CD4-positive, alpha-beta T cell (primary cell): ENCODE results near the gene GIT1. TPM values are rescaled to one million over a fixed set of nuclear protein-coding genes. Genes with fewer than 3 reads are reported as not detected.

Experiments
- ATAC-seq: fragments of 200-7000 bp; cut with Tn5 transposase; one replicate; pipeline ENCODE4 v1.10.0; 2022; ENCODE audit warnings: mild to moderate bottlenecking; ENCODE audit not compliant: poor library complexity
- CTCF ChIA-PET: fragments of 350-600 bp; sonication (Branson Sonifier 250); formaldehyde crosslinking; loops from one replicate; lab custom pipeline; 2021; ENCODE audit warnings: antibody characterized with exemption, inconsistent platforms; lab: Charles Lee
- POLR2A ChIA-PET: fragments of 350-600 bp; sonication (Branson Sonifier 250); formaldehyde crosslinking; loops from one replicate; lab custom pipeline; 2021; ENCODE audit warnings: antibody characterized with exemption, inconsistent platforms; lab: Charles Lee
- DNase-seq, 14 experiments: peaks; one replicate each; pipeline ENCODE4 v3.0.0-alpha.2; 2013 to 2020; ENCODE audit warnings: mixed read lengths in 2 of 14
- H3K27ac ChIP-seq, 2 donors: one replicate each; pipeline versions ENCODE4 v1.5.1 to v1.7.0; 2013; ENCODE audit warnings: low read length in 2 of 2, low read depth in 1 of 2, mild to moderate bottlenecking in 1 of 2
- H3K27me3 ChIP-seq, 2 experiments: 1 replicate in 1 of 2; 2 replicates in 1 of 2; pipeline versions ENCODE4 v1.6.1 to v1.7.0; 2013; ENCODE audit warnings: low read length in 2 of 2, control low read depth in 1 of 2, mild to moderate bottlenecking in 1 of 2, moderate library complexity in 1 of 2; ENCODE audit not compliant: insufficient read depth in 2 of 2, control insufficient read depth in 1 of 2
- H3K36me3 ChIP-seq: one replicate; pipeline ENCODE4 v1.6.1; 2013; ENCODE audit warnings: low read length, control low read depth; ENCODE audit not compliant: insufficient read depth
- H3K4me1 ChIP-seq: one replicate; pipeline ENCODE4 v1.6.1; 2013; ENCODE audit warnings: low read length, control low read depth; ENCODE audit not compliant: insufficient read depth
- H3K4me3 ChIP-seq: one replicate; pipeline ENCODE4 v1.5.1; 2013; ENCODE audit warnings: mild to moderate bottlenecking, low read length, moderate library complexity
- H3K9me3 ChIP-seq, 2 experiments: 1 replicate in 1 of 2; 2 replicates in 1 of 2; pipeline versions ENCODE4 v1.6.1 to v1.7.0; 2013; ENCODE audit warnings: low read length in 2 of 2, mild to moderate bottlenecking in 2 of 2, control low read depth in 1 of 2, moderate library complexity in 1 of 2; ENCODE audit not compliant: control insufficient read depth in 1 of 2, insufficient read depth in 1 of 2
- H3K27ac Mint-ChIP-seq: one replicate; pipeline ENCODE4 v1.8.0; 2020; ENCODE audit warnings: mixed read lengths
- H3K27me3 Mint-ChIP-seq: one replicate; pipeline ENCODE4 v1.8.0; 2021; ENCODE audit warnings: mixed read lengths
- H3K36me3 Mint-ChIP-seq: one replicate; pipeline ENCODE4 v1.8.0; 2021; ENCODE audit warnings: low read depth, mixed read lengths
- H3K4me1 Mint-ChIP-seq: one replicate; pipeline ENCODE4 v1.8.0; 2021; ENCODE audit warnings: low read depth, mixed read lengths
- H3K4me3 Mint-ChIP-seq: one replicate; pipeline ENCODE4 v1.8.0; 2020; ENCODE audit warnings: mild to moderate bottlenecking, mixed read lengths
- H3K9me3 Mint-ChIP-seq: one replicate; pipeline ENCODE4 v1.8.0; 2020; ENCODE audit warnings: mixed read lengths
- CTCF ChIP-seq: fragments of 200-600 bp; IDR thresholded peaks from one replicate; pipeline ENCODE4 v1.8.0; 2022; ENCODE audit warnings: antibody characterized with exemption, mild to moderate bottlenecking
- intact Hi-C, 2 experiments: fragments of 100-400 bp; cut with DNase I in 1 of 2; cut with micrococcal nuclease in 1 of 2; formaldehyde crosslinking; loops; one replicate each; pipeline versions ENCODE4 v1.15.1 to v1.9.0; 2023 to 2025; cut with DNase I, micrococcal nuclease
- total RNA-seq, 174 experiments: library from RNA in 2 of 174; stranded (reverse) in 2 of 174; gene quantifications; one replicate each; pipeline ENCODE4 v1.2.3 and lab custom pipeline; 2021 to 2026

Gene GIT1
- total RNA-seq, 2 experiments from 2014 or later, result 35.8 to 36.7 TPM

- no peak overlapping the region for H3K4me3 ChIP-seq
- no peaks in the 10 kb centered on the region for H3K36me3 Mint-ChIP-seq
- no peaks in the 10 kb centered on the region for H3K9me3 Mint-ChIP-seq
- H3K4me1 Mint-ChIP-seq, result peaks cover 9% of the 10 kb centered on the region
- no peak overlapping the region for H3K27ac Mint-ChIP-seq
- ChIA-PET CTCF (interaction anchor here (1.0 kb wide), 1 partner anchor 20 kb away, joined by 5 read pairs; no protein-coding TSS in a partner anchor), POLR2A (no interaction called here)
- intact Hi-C loops, result no loop called here
- H3K27ac ChIP-seq, result no peak overlapping the region
- H3K9me3 ChIP-seq, result no peaks in the 10 kb centered on the region
- H3K36me3 ChIP-seq, result no peaks in the 10 kb centered on the region
- DNase-seq, result no peak
- H3K27me3 ChIP-seq, result no peaks in the 10 kb centered on the region
- ATAC-seq, result no peak
- H3K4me1 ChIP-seq, result peaks cover 19% of the 10 kb centered on the region
- no peaks in the 10 kb centered on the region for H3K27me3 Mint-ChIP-seq
- TF ChIP-seq CTCF, result no peak
- H3K4me3 Mint-ChIP-seq, result no peak overlapping the region
Measured at GRCh38 chr17:29597361-29598172, 8.1 kb upstream of the GIT1 start.

GRCh38 chr17:29596811-29597210, 7.4 kb upstream of the GIT1 start:
- Mint-ChIP-seq H3K27ac (no peak overlapping the region), H3K4me1 (peaks cover 16% of the 10 kb centered on the region), H3K9me3 (no peaks in the 10 kb centered on the region), H3K27me3 (no peaks in the 10 kb centered on the region), H3K4me3 (no peak overlapping the region), H3K36me3 (no peaks in the 10 kb centered on the region)
- no peak for TF ChIP-seq CTCF
- H3K9me3 ChIP-seq, result no peaks in the 10 kb centered on the region
- no peak for DNase-seq
- ATAC-seq, result no peak
- intact Hi-C loops, result no loop called here
- no peak overlapping the region for H3K27ac ChIP-seq
- CTCF ChIA-PET, result interaction anchor here (1.0 kb wide), 1 partner anchor 20 kb away, joined by 5 read pairs; no protein-coding TSS in a partner anchor
- no peaks in the 10 kb centered on the region for H3K36me3 ChIP-seq
- no peaks in the 10 kb centered on the region for H3K27me3 ChIP-seq
- H3K4me1 ChIP-seq, result peaks cover 26% of the 10 kb centered on the region
- POLR2A ChIA-PET, result no interaction called here
- no peak overlapping the region for H3K4me3 ChIP-seq

GRCh38 chr17:29595943-29596774, 6.7 kb upstream of the GIT1 start:
- Mint-ChIP-seq H3K4me3 (no peak overlapping the region), H3K9me3 (no peaks in the 10 kb centered on the region), H3K27ac (no peak overlapping the region), H3K27me3 (no peaks in the 10 kb centered on the region), H3K4me1 (peaks cover 21% of the 10 kb centered on the region), H3K36me3 (no peaks in the 10 kb centered on the region)
- no peaks in the 10 kb centered on the region for H3K9me3 ChIP-seq
- H3K4me1 ChIP-seq, result peaks cover 33% of the 10 kb centered on the region
- H3K27ac ChIP-seq, result no peak overlapping the region
- H3K36me3 ChIP-seq, result no peaks in the 10 kb centered on the region
- intact Hi-C loops, result no loop called here
- no peaks in the 10 kb centered on the region for H3K27me3 ChIP-seq
- ChIA-PET CTCF (no interaction called here), POLR2A (no interaction called here)
- DNase-seq (no peak), ATAC-seq (no peak)
- H3K4me3 ChIP-seq, result no peak overlapping the region
- TF ChIP-seq CTCF, result no peak
